ENCODE results near the gene COMMD9.
A peak's percentile ranks its signal among the peaks of the same experiment; 100 is the strongest.

The COMMD9 gene

DNA sequence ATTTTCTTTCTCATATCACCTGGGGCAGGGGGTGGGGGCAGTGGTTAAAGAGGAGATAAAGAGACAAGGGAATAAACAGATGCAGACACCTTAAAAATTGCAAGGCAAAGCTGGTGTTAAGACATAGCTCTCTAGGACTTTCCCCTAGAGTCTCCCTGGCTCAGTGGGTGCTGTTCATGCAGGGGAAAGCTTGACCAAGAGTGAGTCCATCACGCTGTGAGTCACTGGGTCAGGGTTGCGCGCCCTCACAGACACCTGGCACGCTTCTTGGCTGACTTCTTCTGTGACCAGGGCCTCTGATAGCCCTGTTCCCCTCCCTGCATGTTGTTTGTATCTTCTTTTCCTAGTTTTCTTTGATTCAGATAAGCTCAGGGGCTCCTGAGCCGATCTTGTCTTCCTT lies 31.9 kb downstream of the COMMD9 start:
- no peak for DNase-seq (ENCODE audit: low read depth)

GRCh38 chr11:36254713-36255112 lies 34.5 kb downstream of the COMMD9 start:
- no peak for DNase-seq (ENCODE audit: low read depth)

- no peak for DNase-seq (ENCODE audit: low read depth)
Measured at GRCh38 chr11:36253238-36253637, 36.0 kb downstream of the COMMD9 start.

DNA sequence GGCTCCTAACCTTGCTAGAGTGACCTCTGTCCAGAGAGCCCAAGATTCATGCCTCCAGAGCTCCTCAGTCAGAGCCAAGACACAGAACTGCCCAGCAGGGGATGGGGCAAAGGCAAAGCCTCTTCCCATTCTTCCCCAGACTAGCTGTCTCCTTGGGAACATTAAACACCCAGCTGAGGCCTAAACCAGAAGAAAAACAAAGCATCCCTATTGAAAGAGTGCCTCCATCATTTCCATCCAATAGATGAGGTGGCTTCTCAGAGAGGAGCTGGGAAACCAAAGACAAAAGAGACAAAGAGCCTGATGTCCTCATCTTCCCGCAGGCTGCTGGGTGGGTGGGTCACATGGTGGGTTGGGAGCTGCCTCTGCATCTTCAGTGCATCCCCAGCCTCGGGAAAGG lies 37.4 kb downstream of the COMMD9 start:
- DNase-seq (ENCODE audit: low read depth), result no peak

- peak; percentile 90 for DNase-seq (ENCODE audit: low read depth)
Measured at GRCh38 chr11:36249246-36249645, 40.0 kb downstream of the COMMD9 start.

DNA sequence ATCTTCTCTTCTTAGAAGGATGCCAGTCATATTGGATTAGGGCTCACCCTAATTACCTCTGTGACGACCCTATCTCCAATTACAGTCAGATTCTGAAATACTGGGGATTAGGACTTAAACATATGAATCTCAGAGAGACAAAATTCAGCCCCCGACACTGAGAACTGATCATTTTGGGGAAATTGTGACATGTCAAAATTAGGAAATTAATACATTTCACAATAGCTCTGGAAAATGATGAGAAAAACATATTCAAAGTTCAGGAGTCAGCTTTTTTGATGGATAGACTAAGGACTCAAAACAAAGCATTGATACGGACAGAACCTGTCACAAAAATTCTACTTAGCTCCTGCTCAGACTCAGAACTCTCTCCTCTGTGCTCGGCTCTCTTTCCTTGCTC lies 40.8 kb downstream of the COMMD9 start:
- DNase-seq (ENCODE audit: low read depth), result no peak

- no peak for DNase-seq (ENCODE audit: low read depth)
Measured at GRCh38 chr11:36247493-36247892, 41.7 kb downstream of the COMMD9 start.

GRCh38 chr11:36243641-36244040 lies 45.6 kb downstream of the COMMD9 start:
- DNase-seq (ENCODE audit: low read depth), result no peak

DNA sequence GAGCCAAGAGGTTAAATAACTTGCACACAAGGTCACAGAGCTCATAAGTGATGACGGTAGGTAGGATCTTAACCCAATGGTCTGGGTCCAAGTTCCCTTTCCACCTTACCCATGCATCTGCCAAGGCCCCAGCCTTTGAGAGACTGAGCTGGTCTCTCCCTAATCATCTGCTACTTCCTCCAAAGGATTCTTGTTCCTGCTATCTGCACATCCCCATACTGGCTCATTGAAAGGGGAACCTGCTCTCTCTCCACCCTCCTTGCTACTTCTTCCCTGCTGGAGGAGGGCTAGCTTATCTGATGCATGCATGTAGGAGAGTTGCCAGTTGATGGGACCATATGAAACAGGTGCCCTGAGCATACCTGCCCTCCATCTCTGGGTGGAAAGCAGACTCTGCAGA lies 47.7 kb downstream of the COMMD9 start:
- DNase-seq (ENCODE audit: low read depth), result no peak

DNA sequence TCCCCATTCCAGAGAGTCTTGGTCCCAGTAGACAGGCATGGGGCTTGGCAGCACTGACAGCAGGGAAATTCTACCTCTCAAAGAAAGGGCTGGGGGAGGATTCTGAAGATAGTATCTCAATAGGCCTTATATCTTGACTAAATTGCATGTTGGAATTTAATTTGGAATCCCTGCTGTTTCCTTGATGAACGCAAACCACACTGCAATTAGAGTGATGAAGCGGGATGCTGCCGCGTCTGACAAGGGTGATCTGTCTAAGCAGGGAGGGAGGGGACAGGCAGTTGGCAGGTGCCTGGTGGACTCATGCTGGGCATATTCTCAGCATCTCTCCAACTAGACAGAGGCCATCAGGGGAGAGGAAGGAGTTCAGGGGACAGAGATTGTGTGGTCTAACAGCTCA lies 48.4 kb downstream of the COMMD9 start:
- no peak for DNase-seq (ENCODE audit: low read depth)

GRCh38 chr11:36240173-36240572 lies 49.1 kb downstream of the COMMD9 start:
- DNase-seq (ENCODE audit: low read depth), result peak; percentile 12

- DNase-seq (ENCODE audit: low read depth), result no peak
Measured at GRCh38 chr11:36239636-36240035, 49.6 kb downstream of the COMMD9 start.

DNA sequence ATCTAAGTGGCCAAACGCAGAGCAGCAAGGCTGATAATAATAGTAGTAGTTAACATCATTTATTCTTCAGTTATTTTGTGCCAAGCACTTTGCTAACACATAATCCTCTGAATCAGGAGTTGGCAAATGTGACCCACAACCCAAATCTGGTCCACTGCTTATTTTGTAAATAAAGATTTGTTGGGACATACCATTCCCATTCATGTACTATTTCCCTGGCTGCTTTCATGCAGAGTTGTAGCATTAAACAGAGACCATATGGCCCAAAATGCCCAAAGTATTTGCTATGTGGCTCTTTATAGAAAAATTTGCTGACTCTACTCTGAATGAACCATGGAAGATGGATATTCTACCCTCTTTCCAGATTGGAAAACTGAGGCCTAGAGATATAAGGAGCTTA lies 50.3 kb downstream of the COMMD9 start:
- DNase-seq (ENCODE audit: low read depth), result no peak

- no peak for DNase-seq (ENCODE audit: low read depth)
Measured at GRCh38 chr11:36238036-36238631, 51.1 kb downstream of the COMMD9 start.

GRCh38 chr11:36237391-36237790 lies 51.8 kb downstream of the COMMD9 start:
- DNase-seq (ENCODE audit: low read depth), result no peak

- peak; percentile 16 for DNase-seq (ENCODE audit: low read depth)
Measured at GRCh38 chr11:36235750-36236149, 53.5 kb downstream of the COMMD9 start.

DNA sequence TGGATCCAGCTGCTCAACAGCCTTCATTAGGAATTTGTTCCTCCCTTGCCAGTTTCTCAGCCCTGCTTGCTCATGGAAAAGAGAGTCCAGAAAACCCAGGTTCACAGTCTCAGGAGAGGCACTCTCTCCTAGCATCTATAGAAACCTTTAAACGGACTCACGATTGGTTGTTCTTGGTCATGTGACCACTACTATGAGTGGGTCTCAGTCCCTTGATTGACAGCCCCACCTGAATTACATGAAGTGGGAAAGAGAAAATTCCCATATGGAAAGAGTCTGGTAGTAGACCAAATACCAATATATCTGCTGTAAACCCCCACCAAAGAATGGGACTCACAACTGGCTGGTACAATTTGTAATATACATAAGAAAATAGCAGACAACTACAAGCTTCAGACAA lies 54.4 kb downstream of the COMMD9 start:
- DNase-seq (ENCODE audit: low read depth), result no peak

- DNase-seq (ENCODE audit: low read depth), result peak; percentile 22
Measured at GRCh38 chr11:36233204-36233603, 56.0 kb downstream of the COMMD9 start.

- DNase-seq (ENCODE audit: low read depth), result peak; percentile 77
Measured at GRCh38 chr11:36230779-36231699, 58.2 kb downstream of the COMMD9 start.

GRCh38 chr11:36229091-36229705 lies 60.0 kb downstream of the COMMD9 start:
- DNase-seq (ENCODE audit: low read depth), result no peak

DNA sequence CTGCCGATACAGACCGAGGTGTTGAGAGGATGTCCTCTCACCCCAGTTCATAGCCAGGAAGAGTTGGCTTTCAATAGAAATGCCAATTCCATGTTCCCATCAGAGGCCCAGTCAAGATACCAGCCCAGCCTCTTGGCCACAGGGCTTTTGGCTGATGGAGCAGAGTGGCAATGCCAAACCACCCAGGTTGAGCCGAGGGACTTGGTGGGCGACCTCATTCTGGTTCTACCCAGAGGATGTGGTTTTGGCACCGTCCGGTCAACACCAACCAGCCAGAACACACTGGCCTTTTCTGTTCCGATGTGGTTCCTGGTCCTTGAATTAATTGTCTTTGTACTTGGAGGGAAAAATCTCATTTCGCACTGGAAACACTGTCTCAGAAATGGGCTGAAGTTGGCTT lies 60.5 kb downstream of the COMMD9 start:
- no peak for DNase-seq (ENCODE audit: low read depth)

DNA sequence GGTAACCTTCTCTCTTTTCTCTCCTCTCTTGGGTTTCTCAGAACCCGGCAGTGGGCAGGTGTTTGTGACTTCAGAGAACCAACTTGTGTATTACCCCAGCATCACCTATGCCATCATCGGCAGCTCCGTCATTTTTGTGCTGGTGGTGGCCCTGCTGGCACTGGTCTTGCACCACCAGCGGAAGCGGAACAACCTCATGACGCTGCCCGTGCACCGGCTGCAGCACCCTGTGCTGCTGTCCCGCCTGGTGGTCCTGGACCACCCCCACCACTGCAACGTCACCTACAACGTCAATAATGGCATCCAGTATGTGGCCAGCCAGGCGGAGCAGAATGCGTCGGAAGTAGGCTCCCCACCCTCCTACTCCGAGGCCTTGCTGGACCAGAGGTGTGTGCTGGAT lies 62.2 kb downstream of the COMMD9 start:
- DNase-seq (ENCODE audit: low read depth), result no peak

- DNase-seq (ENCODE audit: low read depth), result no peak
Measured at GRCh38 chr11:36224209-36224882, 64.9 kb downstream of the COMMD9 start.
